SK-N-MC (cell line): ENCODE measurements around the gene IFT81.

ENCODE experiments used
- EZH2 ChIP-seq: fragments of 200-600 bp; sonication (generic); IDR thresholded peaks from one replicate; pipeline ENCODE4 v1.6.1; 2017; ENCODE audit warnings: antibody characterized with exemption
- FOXP2 ChIP-seq: optimal IDR thresholded peaks from 2 replicates; pipeline ENCODE3; 2011; ENCODE audit warnings: mild to moderate bottlenecking, moderate library complexity; ENCODE audit not compliant: insufficient read depth; ENCODE audit errors: extremely low read length, control extremely low read depth
- POLR2AphosphoS5 ChIP-seq: IDR thresholded peaks from 2 replicates; pipeline ENCODE4 v1.6.1; 2012; ENCODE audit warnings: mild to moderate bottlenecking, low read depth, low read length, borderline replicate concordance

- TF ChIP-seq POLR2AphosphoS5 (no peak), EZH2 (no peak), FOXP2 (no peak)
These were observed 110.2 kb downstream of the IFT81 start for GRCh38 chr12:110234331-110234751.
